RWPE2 (cell line): ENCODE measurements around the gene SPAG8.

Experiments
- ATAC-seq: fragments of 200-7000 bp; cut with Tn5 transposase; 3 replicates; pipeline ENCODE4 v1.9.1; 2021; ENCODE audit warnings: low read depth
- DNase-seq: peaks from one replicate; pipeline ENCODE4 v3.0.0-alpha.2; 2020; ENCODE audit warnings: low spot score
- H3K27ac ChIP-seq: fragments of 450-650 bp; 2 replicates; pipeline ENCODE4 v1.5.1; 2017; ENCODE audit warnings: mild to moderate bottlenecking; ENCODE audit not compliant: poor library complexity, severe bottlenecking
- H3K27me3 ChIP-seq: fragments of 250-450 bp; sonication (Bioruptor Pico); 2 replicates; pipeline ENCODE4 v1.5.1; 2021; ENCODE audit warnings: mild to moderate bottlenecking, moderate library complexity; ENCODE audit not compliant: insufficient read depth, poor library complexity, severe bottlenecking
- H3K36me3 ChIP-seq: fragments of 250-450 bp; sonication (Bioruptor Pico); 2 replicates; pipeline ENCODE4 v1.5.1; 2020; ENCODE audit warnings: low read depth, mild to moderate bottlenecking, moderate library complexity
- H3K4me1 ChIP-seq: fragments of 250-450 bp; sonication (Bioruptor Pico); 2 replicates; pipeline ENCODE4 v1.5.1; 2021; ENCODE audit warnings: mild to moderate bottlenecking, moderate library complexity; ENCODE audit not compliant: insufficient read depth, poor library complexity, severe bottlenecking
- H3K4me3 ChIP-seq: fragments of 250-450 bp; sonication (Bioruptor Pico); 2 replicates; pipeline ENCODE4 v1.5.1; 2021; ENCODE audit warnings: mild to moderate bottlenecking, moderate library complexity; ENCODE audit not compliant: severe bottlenecking
- H3K9me3 ChIP-seq: fragments of 250-450 bp; sonication (Bioruptor Pico); 2 replicates; pipeline ENCODE4 v1.5.1; 2021; ENCODE audit warnings: mild to moderate bottlenecking, moderate library complexity; ENCODE audit not compliant: severe bottlenecking
- CTCF ChIP-seq: fragments of 450-650 bp; IDR thresholded peaks from one replicate; pipeline ENCODE4 v1.5.1; 2017; ENCODE audit warnings: mild to moderate bottlenecking, moderate library complexity; ENCODE audit not compliant: poor library complexity, severe bottlenecking

Gene SPAG8

GRCh38 chr9:35771075-35771433 lies 41.0 kb downstream of the SPAG8 start:
- Histone ChIP-seq H3K4me3 (no peak overlapping the region), H3K9me3 (no peaks in the 10 kb centered on the region), H3K27ac (peak overlapping the region; percentile 58), H3K27me3 (no peaks in the 10 kb centered on the region), H3K4me1 (peaks cover 16% of the 10 kb centered on the region), H3K36me3 (no peaks in the 10 kb centered on the region)
- ATAC-seq (no peak), DNase-seq (no peak)
- TF ChIP-seq CTCF = no peak

- H3K36me3 ChIP-seq = no peaks in the 10 kb centered on the region
- no peak for TF ChIP-seq CTCF
- ATAC-seq (no peak), DNase-seq (no peak)
- no peaks in the 10 kb centered on the region for H3K9me3 ChIP-seq
- no peak overlapping the region for H3K27ac ChIP-seq
- no peak overlapping the region for H3K4me3 ChIP-seq
- no peaks in the 10 kb centered on the region for H3K27me3 ChIP-seq
- peaks cover 16% of the 10 kb centered on the region for H3K4me1 ChIP-seq
Observed at GRCh38 chr9:35769763-35770162, 42.3 kb downstream of the SPAG8 start.

GRCh38 chr9:35767458-35767857 lies 44.6 kb downstream of the SPAG8 start:
- Histone ChIP-seq H3K4me3 (no peak overlapping the region), H3K4me1 (peaks cover 16% of the 10 kb centered on the region), H3K27me3 (no peaks in the 10 kb centered on the region), H3K9me3 (no peaks in the 10 kb centered on the region), H3K27ac (no peak overlapping the region), H3K36me3 (no peaks in the 10 kb centered on the region)
- no peak for ATAC-seq
- no peak for DNase-seq
- TF ChIP-seq CTCF = no peak

GRCh38 chr9:35766997-35767396 lies 45.1 kb downstream of the SPAG8 start:
- no peak overlapping the region for H3K27ac ChIP-seq
- no peak for TF ChIP-seq CTCF
- H3K9me3 ChIP-seq = no peaks in the 10 kb centered on the region
- H3K4me3 ChIP-seq = no peak overlapping the region
- no peak for ATAC-seq
- no peaks in the 10 kb centered on the region for H3K36me3 ChIP-seq
- DNase-seq = no peak
- H3K4me1 ChIP-seq = peaks cover 11% of the 10 kb centered on the region
- H3K27me3 ChIP-seq = no peaks in the 10 kb centered on the region

GRCh38 chr9:35763803-35764202 lies 48.3 kb downstream of the SPAG8 start:
- H3K4me3 ChIP-seq = no peak overlapping the region
- no peak for TF ChIP-seq CTCF

More at GRCh38 chr9:35763803-35764202, 48.3 kb downstream of the SPAG8 start:
- Histone ChIP-seq H3K9me3 (no peaks in the 10 kb centered on the region), H3K27me3 (no peaks in the 10 kb centered on the region), H3K36me3 (no peaks in the 10 kb centered on the region), H3K4me1 (peaks cover 7% of the 10 kb centered on the region), H3K27ac (no peak overlapping the region)
- DNase-seq = no peak
- no peak for ATAC-seq
